OCI-LY1 (cell line): ENCODE measurements around the gene DCAF12.

ENCODE experiments used
- CTCF ChIP-seq: fragments of 200-600 bp; sonication (generic), shearing (Covaris generic); IDR thresholded peaks from 2 replicates; pipeline ENCODE4 v1.5.1; 2017; ENCODE audit warnings: mild to moderate bottlenecking, antibody characterized with exemption, low read length, moderate library complexity, mixed read lengths
- EZH2 ChIP-seq: fragments of 200-600 bp; sonication (generic), shearing (Covaris generic); IDR thresholded peaks from 2 replicates; pipeline ENCODE4 v1.8.0; 2017; ENCODE audit warnings: borderline replicate concordance, mixed run types, mild to moderate bottlenecking, antibody characterized with exemption, low read length, moderate library complexity, mixed read lengths

GRCh38 chr9:34124099-34124498 is 2.4 kb downstream of the DCAF12 start:
- no peak for TF ChIP-seq CTCF
- TF ChIP-seq EZH2, result no peak
